Stimulated activated CD8-positive, alpha-beta memory T cell treated with anti-CD3 and anti-CD28 coated beads, Interleukin-15, amount 100 ng/mL, for 48 hours (primary cell): ENCODE data around the gene DEFB128.

ENCODE experiments used
- DNase-seq, 2 donors: peaks; one replicate each; pipeline ENCODE4 v3.0.0-alpha.2; 2020; ENCODE audit warnings: low read depth in 2 of 2

Gene DEFB128

GRCh38 chr20:152131-152530 is 37.4 kb downstream of the DEFB128 start:
- no peak for DNase-seq

DNA sequence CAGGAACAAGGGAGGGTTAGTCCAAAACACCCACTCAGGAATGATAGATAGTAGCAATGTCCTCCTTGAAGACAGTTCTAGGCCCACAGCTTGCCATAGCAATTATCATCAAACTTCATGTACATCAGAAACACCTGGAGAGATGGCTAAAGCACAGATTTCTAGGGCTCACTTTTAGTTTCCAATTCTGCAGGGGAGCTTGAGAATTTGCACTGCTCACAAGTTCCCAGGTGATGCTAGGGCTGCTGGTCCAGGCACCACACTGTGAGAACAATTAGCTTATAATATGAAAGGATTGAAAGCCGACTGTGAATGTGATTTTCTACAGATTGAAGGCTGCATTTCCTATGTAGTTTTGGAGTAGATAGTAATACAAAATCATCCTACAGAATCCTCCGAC is 43.6 kb downstream of the DEFB128 start:
- no peak for DNase-seq

DNA sequence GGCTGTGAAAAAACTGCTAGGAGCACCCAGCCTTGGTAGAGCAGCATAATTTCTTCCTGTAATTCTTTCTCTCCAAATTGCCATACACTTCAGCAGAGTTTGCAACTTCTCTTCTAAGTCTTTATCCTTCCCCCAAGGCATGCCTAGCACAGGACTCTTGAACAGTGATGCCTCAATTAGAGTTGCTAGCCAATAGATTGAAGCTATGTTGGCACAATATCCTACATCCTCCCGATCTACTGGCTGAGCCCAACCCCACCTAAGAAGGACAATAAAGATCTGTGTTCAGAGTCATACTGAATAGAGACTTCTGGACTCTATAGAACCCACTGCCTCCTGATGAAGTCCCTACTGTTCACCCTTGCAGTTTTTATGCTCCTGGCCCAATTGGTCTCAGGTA is 47.2 kb downstream of the DEFB128 start, which contains the start of gene DEFB126:
Gene DEFB126 (plus strand): TSS at position 301 of the 400 bp plus-strand sequence. CDS start 39 bp downstream, at position 340.
- no peak for DNase-seq
